Vagina (tissue), 2 donors: Measurements from ENCODE around the gene RUNX2.

Source experiments
- CTCF ChIP-seq, 3 experiments: fragments of 450-650 bp in 2 of 3; fragments of 200-600 bp in 1 of 3; sonication (generic) in 1 of 3; IDR thresholded peaks; one replicate each; pipeline ENCODE4 v1.5.1; 2017 to 2019; ENCODE audit warnings: antibody characterized with exemption in 3 of 3, mild to moderate bottlenecking in 2 of 3, moderate library complexity in 2 of 3
- POLR2AphosphoS5 ChIP-seq, 2 donors: sonication (generic); formaldehyde crosslinking; IDR thresholded peaks; one replicate each; pipeline ENCODE4 v1.9.0; 2017; ENCODE audit warnings: antibody characterized with exemption in 2 of 2, mild to moderate bottlenecking in 2 of 2, low read depth in 1 of 2; ENCODE audit not compliant: insufficient read depth in 1 of 2

- TF ChIP-seq CTCF (IDR thresholded peaks at IDR 0.05) = no peak
- no peak for TF ChIP-seq POLR2AphosphoS5 (IDR thresholded peaks at IDR 0.05; ENCODE audit: insufficient read depth in 1 of 2, low read depth in 1 of 2)
These were observed 94.5 kb downstream of the RUNX2 start for GRCh38 chr6:45422503-45423110.
